H9 (cell line): ENCODE data around the gene AKR7A2. TPM values are rescaled to one million over a fixed set of nuclear protein-coding genes. Genes with fewer than 3 reads are reported as not detected.

Source experiments
- DNase-seq: peaks from one replicate; pipeline ENCODE4 v3.0.0-alpha.2; 2017
- H2AFZ ChIP-seq: one replicate; pipeline ENCODE4 v1.6.1; 2013; ENCODE audit warnings: mild to moderate bottlenecking, low read length, control low read depth, moderate library complexity
- H2AK5ac ChIP-seq: 2 replicates; pipeline ENCODE4 v1.6.1; 2013; ENCODE audit warnings: low read length, control low read depth, mixed read lengths; ENCODE audit not compliant: insufficient read length
- H2BK120ac ChIP-seq: one replicate; pipeline ENCODE4 v1.6.1; 2013; ENCODE audit warnings: low read depth, mild to moderate bottlenecking, low read length, control low read depth, inconsistent platforms; ENCODE audit not compliant: poor library complexity, severe bottlenecking
- H2BK12ac ChIP-seq: 2 replicates; pipeline ENCODE4 v1.6.1; 2013; ENCODE audit warnings: low read length, control low read depth, mixed read lengths, low read depth; ENCODE audit not compliant: insufficient read length
- H2BK15ac ChIP-seq: 2 replicates; pipeline ENCODE4 v1.6.1; 2013; ENCODE audit warnings: low read depth, low read length, control low read depth
- H2BK20ac ChIP-seq: one replicate; pipeline ENCODE4 v1.6.1; 2013; ENCODE audit warnings: low read depth, mild to moderate bottlenecking, low read length, control low read depth, inconsistent platforms; ENCODE audit not compliant: poor library complexity, severe bottlenecking
- H2BK5ac ChIP-seq: 2 replicates; pipeline ENCODE4 v1.6.1; 2013; ENCODE audit warnings: low read length, control low read depth, mixed read lengths; ENCODE audit not compliant: insufficient read length
- H3K14ac ChIP-seq: 2 replicates; pipeline ENCODE4 v1.6.1; 2013; ENCODE audit warnings: low read length, control low read depth; ENCODE audit not compliant: insufficient read depth
- H3K18ac ChIP-seq: 2 replicates; pipeline ENCODE4 v1.6.1; 2013; ENCODE audit warnings: low read depth, mild to moderate bottlenecking, mixed read lengths, low read length, control low read depth; ENCODE audit not compliant: insufficient read length
- H3K23ac ChIP-seq: 2 replicates; pipeline ENCODE4 v1.6.1; 2013; ENCODE audit warnings: low read length, control low read depth, mixed read lengths, low read depth; ENCODE audit not compliant: insufficient read length
- H3K23me2 ChIP-seq: 2 replicates; pipeline ENCODE4 v1.6.1; 2013; ENCODE audit warnings: low read depth, mild to moderate bottlenecking, mixed read lengths, low read length, control low read depth; ENCODE audit not compliant: insufficient read length, poor library complexity, severe bottlenecking
- H3K27ac ChIP-seq: 2 replicates; pipeline ENCODE4 v1.5.1; 2013; ENCODE audit warnings: low read length, control low read depth, mixed read lengths, low read depth; ENCODE audit not compliant: insufficient read length
- H3K27me3 ChIP-seq: 2 replicates; pipeline ENCODE4 v1.6.1; 2013; ENCODE audit warnings: low read length, control low read depth, inconsistent platforms; ENCODE audit not compliant: insufficient read depth
- H3K4ac ChIP-seq: 2 replicates; pipeline ENCODE4 v1.6.1; 2013; ENCODE audit warnings: low read depth, mild to moderate bottlenecking, control low read depth, inconsistent platforms, low read length, moderate library complexity
- H3K4me1 ChIP-seq: 2 replicates; pipeline ENCODE4 v1.6.1; 2013; ENCODE audit warnings: low read length, control low read depth, inconsistent platforms; ENCODE audit not compliant: insufficient read depth
- H3K4me2 ChIP-seq: 2 replicates; pipeline ENCODE4 v1.6.1; 2013; ENCODE audit warnings: low read length, control low read depth, mixed read lengths; ENCODE audit not compliant: insufficient read length, insufficient read depth
- H3K56ac ChIP-seq: 2 replicates; pipeline ENCODE4 v1.6.1; 2013; ENCODE audit warnings: low read depth, mild to moderate bottlenecking, mixed read lengths, low read length, control low read depth; ENCODE audit not compliant: insufficient read length
- H3K79me1 ChIP-seq: 2 replicates; pipeline ENCODE4 v1.6.1; 2013; ENCODE audit warnings: low read depth, mild to moderate bottlenecking, moderate library complexity, low read length, control low read depth, inconsistent platforms; ENCODE audit not compliant: insufficient read depth, poor library complexity, severe bottlenecking
- H3K79me2 ChIP-seq: 2 replicates; pipeline ENCODE4 v1.6.1; 2013; ENCODE audit warnings: low read length, control low read depth, inconsistent platforms; ENCODE audit not compliant: insufficient read depth
- H3K9ac ChIP-seq: 2 replicates; pipeline ENCODE4 v1.6.1; 2013; ENCODE audit warnings: low read length, control low read depth, mixed read lengths; ENCODE audit not compliant: insufficient read length; ENCODE audit errors: extremely low read depth
- H3K9me3 ChIP-seq: one replicate; pipeline ENCODE4 v1.6.1; 2013; ENCODE audit warnings: low read depth, low read length, inconsistent platforms; ENCODE audit not compliant: control insufficient read depth
- H3T11ph ChIP-seq: one replicate; pipeline ENCODE4 v1.6.1; 2013; ENCODE audit warnings: mild to moderate bottlenecking, low read length, control low read depth, inconsistent platforms
- H4K20me1 ChIP-seq: one replicate; pipeline ENCODE4 v1.6.1; 2013; ENCODE audit not compliant: control insufficient read depth, insufficient read length, insufficient read depth
- H4K5ac ChIP-seq: 2 replicates; pipeline ENCODE4 v1.6.1; 2013; ENCODE audit warnings: low read depth, mild to moderate bottlenecking, mixed read lengths, low read length, control low read depth; ENCODE audit not compliant: insufficient read length
- H4K8ac ChIP-seq: replicated peaks from 2 replicates; pipeline ENCODE4 v1.6.1; 2013; ENCODE audit warnings: low read length, control low read depth, mixed read lengths, low read depth; ENCODE audit not compliant: insufficient read length
- H4K91ac ChIP-seq: 2 replicates; pipeline ENCODE4 v1.6.1; 2013; ENCODE audit warnings: low read depth, mild to moderate bottlenecking, moderate library complexity, mixed read lengths, low read length, control low read depth; ENCODE audit not compliant: insufficient read length
- H3K27ac Mint-ChIP-seq, 3 experiments: 2 replicates in 2 of 3; 3 replicates in 1 of 3; pipeline ENCODE4 v1.8.0; 2020 to 2021; ENCODE audit warnings: mixed read lengths in 3 of 3, mild to moderate bottlenecking in 1 of 3, moderate library complexity in 1 of 3
- H3K27me3 Mint-ChIP-seq: 2 replicates; pipeline ENCODE4 v1.8.0; 2021; ENCODE audit warnings: low read depth, mild to moderate bottlenecking, moderate library complexity, mixed read lengths
- H3K36me3 Mint-ChIP-seq, 3 experiments: 2 replicates in 2 of 3; 3 replicates in 1 of 3; pipeline ENCODE4 v1.8.0; 2020 to 2021; ENCODE audit warnings: low read depth in 3 of 3, mixed read lengths in 3 of 3; ENCODE audit not compliant: insufficient read depth in 1 of 3
- H3K4me1 Mint-ChIP-seq, 2 experiments: 2 replicates each; pipeline ENCODE4 v1.8.0; 2020; ENCODE audit warnings: mixed read lengths in 2 of 2
- H3K4me3 Mint-ChIP-seq, 2 experiments: 2 replicates in 1 of 2; 3 replicates in 1 of 2; pipeline ENCODE4 v1.8.0; 2020 to 2021; ENCODE audit warnings: mild to moderate bottlenecking in 2 of 2, mixed read lengths in 2 of 2, moderate library complexity in 1 of 2
- H3K9me3 Mint-ChIP-seq, 2 experiments: 2 replicates in 1 of 2; 3 replicates in 1 of 2; pipeline ENCODE4 v1.8.0; 2020; ENCODE audit warnings: mild to moderate bottlenecking in 2 of 2, mixed read lengths in 2 of 2, moderate library complexity in 1 of 2
- WGBS: extraction: QIAGEN DNeasy Blood & Tissue Kit; methylation state at CpG from one replicate; pipeline ENCODE4 v1.1.7; 2013; ENCODE audit warnings: missing lambda C conversion rate, low lambda C conversion rate, mixed read lengths; ENCODE audit not compliant: insufficient read length; ENCODE audit errors: extremely low coverage; 5-methylcytosine and 5-hydroxymethylcytosine counted together
- total RNA-seq: library from RNA; stranded (reverse); gene quantifications from 2 replicates; pipeline ENCODE4 v1.2.1, GENCODE V29; 2021
- TF ChIP-seq, protein P1 (sequence below): fragments of 200-600 bp; sonication (generic); conservative IDR thresholded peaks from 3 replicates; pipeline ENCODE4 v1.8.0; 2021; ENCODE audit warnings: antibody characterized with exemption, mild to moderate bottlenecking

Gene AKR7A2
- total RNA-seq, 1 experiment from 2014 or later: 50.3 TPM

DNA sequence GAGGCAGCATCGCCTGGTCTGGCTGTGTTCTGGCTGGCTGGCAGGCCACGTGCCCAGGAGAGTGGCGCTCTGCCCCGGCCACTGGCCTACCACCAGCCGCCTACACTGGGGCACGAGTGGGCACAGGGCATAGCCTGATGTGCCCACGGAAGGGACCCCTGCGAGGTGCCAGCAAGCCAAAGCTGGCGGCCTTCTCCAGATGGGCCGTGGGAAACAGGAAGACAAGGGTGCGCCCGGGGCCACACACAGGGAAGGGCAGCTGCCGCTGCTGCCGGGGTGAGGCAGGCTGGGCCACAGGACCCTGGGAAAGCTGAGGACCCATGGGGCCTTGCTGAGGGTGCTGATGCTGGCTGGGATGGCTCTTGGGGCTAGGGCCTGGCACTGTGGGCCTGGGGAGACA, 40.9 kb upstream of the AKR7A2 start:
- Histone ChIP-seq H3K14ac (peak overlapping the region; percentile 21), H4K91ac (no peak overlapping the region), H3K18ac (peak overlapping the region; percentile 21), H2BK20ac (no peak overlapping the region), H3K23me2 (no peaks in the 10 kb centered on the region), H3K27ac (no peak overlapping the region), H3K9me3 (no peaks in the 10 kb centered on the region), H2BK5ac (no peak overlapping the region), H2AK5ac (no peak overlapping the region), H3K4me2 (no peak overlapping the region), H3T11ph (no peak overlapping the region), H2BK120ac (no peak overlapping the region), H3K4ac (no peak overlapping the region; the same call in 1 of the 2 replicates), H3K4me1 (0 out of 2 replicates have a peak, but pooled peaks cover 3% of the 10 kb centered on the region), H4K8ac (no peak overlapping the region), H3K79me2 (no peaks in the 10 kb centered on the region), H4K5ac (no peak overlapping the region), H2AFZ (no peak overlapping the region), H3K79me1 (no peaks in the 10 kb centered on the region), H3K23ac (no peak overlapping the region), H3K9ac (no peak overlapping the region), H2BK12ac (no peak overlapping the region), H2BK15ac (no peak overlapping the region), H4K20me1 (no peaks in the 10 kb centered on the region), H3K56ac (no peak overlapping the region), H3K27me3 (no peaks in the 10 kb centered on the region)
- Mint-ChIP-seq H3K27me3 (no peaks in the 10 kb centered on the region; the same call in none of the 2 replicates), H3K4me1 (peaks cover 22 to 32% of the 10 kb centered on the region in 2 experiments), H3K4me3 (no peak overlapping the region), H3K27ac (peak overlapping the region in 2 of 3 experiments; percentile 69 to 87; a peak in 2 of 7 replicates), H3K36me3 (peaks cover 35 to 71% (median 70%) of the 10 kb centered on the region in 3 experiments), H3K9me3 (no peaks in the 10 kb centered on the region)
- no peak for DNase-seq
- no CpG with 5 or more reads among the region's 14 CpGs for WGBS
- TF ChIP-seq, protein P1, sequence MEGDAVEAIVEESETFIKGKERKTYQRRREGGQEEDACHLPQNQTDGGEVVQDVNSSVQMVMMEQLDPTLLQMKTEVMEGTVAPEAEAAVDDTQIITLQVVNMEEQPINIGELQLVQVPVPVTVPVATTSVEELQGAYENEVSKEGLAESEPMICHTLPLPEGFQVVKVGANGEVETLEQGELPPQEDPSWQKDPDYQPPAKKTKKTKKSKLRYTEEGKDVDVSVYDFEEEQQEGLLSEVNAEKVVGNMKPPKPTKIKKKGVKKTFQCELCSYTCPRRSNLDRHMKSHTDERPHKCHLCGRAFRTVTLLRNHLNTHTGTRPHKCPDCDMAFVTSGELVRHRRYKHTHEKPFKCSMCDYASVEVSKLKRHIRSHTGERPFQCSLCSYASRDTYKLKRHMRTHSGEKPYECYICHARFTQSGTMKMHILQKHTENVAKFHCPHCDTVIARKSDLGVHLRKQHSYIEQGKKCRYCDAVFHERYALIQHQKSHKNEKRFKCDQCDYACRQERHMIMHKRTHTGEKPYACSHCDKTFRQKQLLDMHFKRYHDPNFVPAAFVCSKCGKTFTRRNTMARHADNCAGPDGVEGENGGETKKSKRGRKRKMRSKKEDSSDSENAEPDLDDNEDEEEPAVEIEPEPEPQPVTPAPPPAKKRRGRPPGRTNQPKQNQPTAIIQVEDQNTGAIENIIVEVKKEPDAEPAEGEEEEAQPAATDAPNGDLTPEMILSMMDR: no peak
